SK-N-SH treated with all-trans-retinoic acid at 6 μM for 48 hours (cell line): ENCODE data around the gene OR7C2.

Experiments
- ARNTL ChIP-seq: fragments of 450-650 bp; formaldehyde crosslinking; IDR thresholded peaks from 2 replicates; pipeline ENCODE4 v1.5.0; 2020; ENCODE audit warnings: low read depth, mild to moderate bottlenecking, moderate library complexity, borderline replicate concordance
- ESRRG ChIP-seq: fragments of 250-450 bp; sonication (Bioruptor Pico); IDR thresholded peaks from 2 replicates; pipeline ENCODE4 v1.6.1; 2021; ENCODE audit warnings: mild to moderate bottlenecking
- GLIS3 ChIP-seq: fragments of 250-450 bp; sonication (Bioruptor Pico); IDR thresholded peaks from 2 replicates; pipeline ENCODE4 v1.5.0; 2020; ENCODE audit warnings: mild to moderate bottlenecking, moderate library complexity
- ISL1 ChIP-seq: fragments of 250-450 bp; sonication (Bioruptor Pico); IDR thresholded peaks from 2 replicates; pipeline ENCODE4 v2.1.2; 2022; ENCODE audit warnings: mild to moderate bottlenecking, moderate library complexity
- SNAI2 ChIP-seq: fragments of 250-450 bp; sonication (Bioruptor Pico); IDR thresholded peaks from 2 replicates; pipeline ENCODE4 v1.5.0; 2020; ENCODE audit warnings: mild to moderate bottlenecking, moderate library complexity
- TCF4 ChIP-seq: fragments of 250-450 bp; sonication (Bioruptor Pico); IDR thresholded peaks from 2 replicates; pipeline ENCODE4 v1.8.0; 2021; ENCODE audit warnings: mild to moderate bottlenecking, moderate library complexity, borderline replicate concordance
- ZFP3 ChIP-seq: fragments of 250-450 bp; sonication (Bioruptor Pico); IDR thresholded peaks from 2 replicates; pipeline ENCODE4 v1.5.0; 2020; ENCODE audit warnings: mild to moderate bottlenecking, moderate library complexity
- ZFP30 ChIP-seq: fragments of 450-650 bp; formaldehyde crosslinking; IDR thresholded peaks from 2 replicates; pipeline ENCODE4 v1.5.0; 2022; ENCODE audit warnings: mild to moderate bottlenecking, moderate library complexity
- ZNF565 ChIP-seq: fragments of 450-650 bp; formaldehyde crosslinking; conservative IDR thresholded peaks from 2 replicates; pipeline ENCODE4 v1.5.0; 2020; ENCODE audit warnings: low read depth, mild to moderate bottlenecking, moderate library complexity
- ZNF70 ChIP-seq: fragments of 450-650 bp; formaldehyde crosslinking; IDR thresholded peaks from 2 replicates; pipeline ENCODE4 v1.5.0; 2020; ENCODE audit warnings: mild to moderate bottlenecking, moderate library complexity
- TF ChIP-seq, protein P1 (sequence below): fragments of 250-450 bp; sonication (Bioruptor Pico); IDR thresholded peaks from 2 replicates; pipeline ENCODE4 v1.8.0; 2020; ENCODE audit warnings: mild to moderate bottlenecking, moderate library complexity, borderline replicate concordance
- TF ChIP-seq, protein P2 (sequence below): fragments of 250-450 bp; sonication (Bioruptor Pico); IDR thresholded peaks from 2 replicates; pipeline ENCODE4 v1.5.1; 2021; ENCODE audit warnings: mild to moderate bottlenecking, moderate library complexity

GRCh38 chr19:14950421-14950820 is 9.1 kb downstream of the OR7C2 start:
- TF ChIP-seq, protein P1, sequence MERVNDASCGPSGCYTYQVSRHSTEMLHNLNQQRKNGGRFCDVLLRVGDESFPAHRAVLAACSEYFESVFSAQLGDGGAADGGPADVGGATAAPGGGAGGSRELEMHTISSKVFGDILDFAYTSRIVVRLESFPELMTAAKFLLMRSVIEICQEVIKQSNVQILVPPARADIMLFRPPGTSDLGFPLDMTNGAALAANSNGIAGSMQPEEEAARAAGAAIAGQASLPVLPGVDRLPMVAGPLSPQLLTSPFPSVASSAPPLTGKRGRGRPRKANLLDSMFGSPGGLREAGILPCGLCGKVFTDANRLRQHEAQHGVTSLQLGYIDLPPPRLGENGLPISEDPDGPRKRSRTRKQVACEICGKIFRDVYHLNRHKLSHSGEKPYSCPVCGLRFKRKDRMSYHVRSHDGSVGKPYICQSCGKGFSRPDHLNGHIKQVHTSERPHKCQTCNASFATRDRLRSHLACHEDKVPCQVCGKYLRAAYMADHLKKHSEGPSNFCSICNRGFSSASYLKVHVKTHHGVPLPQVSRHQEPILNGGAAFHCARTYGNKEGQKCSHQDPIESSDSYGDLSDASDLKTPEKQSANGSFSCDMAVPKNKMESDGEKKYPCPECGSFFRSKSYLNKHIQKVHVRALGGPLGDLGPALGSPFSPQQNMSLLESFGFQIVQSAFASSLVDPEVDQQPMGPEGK = no peak
- no peak for TF ChIP-seq ZFP3 (CRISPR knock-in tag)
- TF ChIP-seq ESRRG = no peak
- TF ChIP-seq ARNTL (CRISPR knock-in tag) = no peak
- no peak for TF ChIP-seq ISL1 (CRISPR knock-in tag)
- no peak for TF ChIP-seq GLIS3 (CRISPR knock-in tag)
- TF ChIP-seq, protein P2, sequence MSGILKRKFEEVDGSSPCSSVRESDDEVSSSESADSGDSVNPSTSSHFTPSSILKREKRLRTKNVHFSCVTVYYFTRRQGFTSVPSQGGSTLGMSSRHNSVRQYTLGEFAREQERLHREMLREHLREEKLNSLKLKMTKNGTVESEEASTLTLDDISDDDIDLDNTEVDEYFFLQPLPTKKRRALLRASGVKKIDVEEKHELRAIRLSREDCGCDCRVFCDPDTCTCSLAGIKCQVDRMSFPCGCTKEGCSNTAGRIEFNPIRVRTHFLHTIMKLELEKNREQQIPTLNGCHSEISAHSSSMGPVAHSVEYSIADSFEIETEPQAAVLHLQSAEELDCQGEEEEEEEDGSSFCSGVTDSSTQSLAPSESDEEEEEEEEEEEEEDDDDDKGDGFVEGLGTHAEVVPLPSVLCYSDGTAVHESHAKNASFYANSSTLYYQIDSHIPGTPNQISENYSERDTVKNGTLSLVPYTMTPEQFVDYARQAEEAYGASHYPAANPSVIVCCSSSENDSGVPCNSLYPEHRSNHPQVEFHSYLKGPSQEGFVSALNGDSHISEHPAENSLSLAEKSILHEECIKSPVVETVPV (CRISPR knock-in tag) = no peak
- TF ChIP-seq TCF4 (CRISPR knock-in tag) = no peak
- TF ChIP-seq ZFP30 = no peak
- TF ChIP-seq ZNF565 (CRISPR knock-in tag) = no peak
- no peak for TF ChIP-seq SNAI2 (CRISPR knock-in tag)
- no peak for TF ChIP-seq ZNF70 (CRISPR knock-in tag)
